K562 (cell line): ENCODE measurements around the gene MFSD8. TPM values are rescaled to one million over a fixed set of nuclear protein-coding genes. Genes with fewer than 3 reads are reported as not detected.
A peak's percentile ranks its signal among the peaks of the same experiment; 100 is the strongest.

ENCODE experiments used
- CREM ChIP-seq: IDR thresholded peaks from 2 replicates; pipeline ENCODE4 v1.6.1; 2014; ENCODE audit warnings: antibody characterized with exemption, low read depth
- E2F1 ChIP-seq: sonication (generic); formaldehyde crosslinking; IDR thresholded peaks from 2 replicates; pipeline ENCODE4 v1.8.1; 2023; ENCODE audit warnings: mild to moderate bottlenecking, missing genetic modification reagents, moderate library complexity
- EP300 ChIP-seq: IDR thresholded peaks from 2 replicates; pipeline ENCODE4 v1.6.1; 2012; ENCODE audit warnings: low read length, improper control_type of control experiment
- GATA2 ChIP-seq: sonication (generic); formaldehyde crosslinking; IDR thresholded peaks from 2 replicates; pipeline ENCODE4 v1.4.0; 2020; ENCODE audit warnings: mild to moderate bottlenecking, missing genetic modification reagents
- GATAD2B ChIP-seq: fragments of 450-650 bp; IDR thresholded peaks from 2 replicates; pipeline ENCODE4 v1.6.1; 2017; ENCODE audit warnings: mild to moderate bottlenecking, borderline replicate concordance
- MED1 ChIP-seq: sonication (generic); formaldehyde crosslinking; IDR thresholded peaks from 2 replicates; pipeline ENCODE4 v1.8.1; 2023; ENCODE audit warnings: missing genetic modification reagents, borderline replicate concordance
- NFRKB ChIP-seq: fragments of 450-650 bp; IDR thresholded peaks from 2 replicates; pipeline ENCODE4 v1.6.1; 2016; ENCODE audit warnings: low read depth
- NFYB ChIP-seq: IDR thresholded peaks from 2 replicates; pipeline ENCODE4 v1.6.1; 2011; ENCODE audit warnings: mild to moderate bottlenecking, moderate library complexity; ENCODE audit not compliant: insufficient read length; ENCODE audit errors: extremely low read depth
- NKRF ChIP-seq: fragments of 450-650 bp; IDR thresholded peaks from 2 replicates; pipeline ENCODE4 v1.6.1; 2016; ENCODE audit warnings: borderline replicate concordance
- NR2C2 ChIP-seq, 2 experiments: fragments of 200-800 bp in 1 of 2; sonication (Bioruptor generic) in 1 of 2; sonication (generic) in 1 of 2; formaldehyde crosslinking in 1 of 2; IDR thresholded peaks; 2 replicates each; pipeline versions ENCODE4 v1.6.1 to v1.8.0; 2016 to 2022; ENCODE audit warnings: mild to moderate bottlenecking in 1 of 2, missing compliant biosample characterization in 1 of 2, missing genetic modification characterization in 1 of 2, missing genetic modification reagents in 1 of 2
- PRPF4 ChIP-seq: fragments of 200-400 bp; formaldehyde crosslinking; IDR thresholded peaks from one replicate; pipeline ENCODE4 v1.6.1; 2017; ENCODE audit warnings: low read length, low read depth, mild to moderate bottlenecking; ENCODE audit not compliant: insufficient read depth, poor library complexity, severe bottlenecking
- SAFB ChIP-seq: fragments of 200-400 bp; formaldehyde crosslinking; IDR thresholded peaks from 2 replicates; pipeline ENCODE4 v1.6.1; 2017; ENCODE audit warnings: low read depth, low read length, borderline replicate concordance
- SAP30 ChIP-seq: fragments of 200-600 bp; sonication (generic); IDR thresholded peaks from 2 replicates; pipeline ENCODE4 v1.6.1; 2012; ENCODE audit warnings: borderline replicate concordance, low read depth, mild to moderate bottlenecking, moderate library complexity, low read length, control low read depth, inconsistent platforms; ENCODE audit not compliant: insufficient read depth, poor library complexity, severe bottlenecking
- SMAD4 ChIP-seq: fragments of 250-450 bp; sonication (Bioruptor Pico); conservative IDR thresholded peaks from 2 replicates; pipeline ENCODE4 v1.8.0; 2021; ENCODE audit warnings: inconsistent platforms, mild to moderate bottlenecking, moderate library complexity
- XRCC3 ChIP-seq: fragments of 450-650 bp; IDR thresholded peaks from 2 replicates; pipeline ENCODE4 v1.6.1; 2017; ENCODE audit warnings: mild to moderate bottlenecking, moderate library complexity
- ZHX1 ChIP-seq: fragments of 150-350 bp; conservative IDR thresholded peaks from 2 replicates; pipeline ENCODE4 v1.6.1; 2014; ENCODE audit warnings: low read length
- ZNF217 ChIP-seq: sonication (generic); formaldehyde crosslinking; IDR thresholded peaks from 2 replicates; pipeline ENCODE4 v1.8.0; 2022; ENCODE audit warnings: mild to moderate bottlenecking, missing genetic modification reagents
- ZNF316 ChIP-seq: fragments of 450-650 bp; IDR thresholded peaks from 2 replicates; pipeline ENCODE4 v1.6.1; 2016
- ZNF395 ChIP-seq: fragments of 200-800 bp; sonication (Bioruptor generic); IDR thresholded peaks from 2 replicates; pipeline ENCODE4 v1.6.1; 2017; ENCODE audit warnings: missing genetic modification characterization, missing compliant biosample characterization
- polyA plus RNA-seq, 8 experiments: library from polyadenylated mRNA; depleted of rRNA in 4 of 8; stranded (reverse) in 5 of 8; unstranded in 3 of 8; fragments of >200 nt; fragmentation: Nextera tagmentation in 2 of 8; fragmentation: Illumina TruSeq in 1 of 8; extraction: Ambion mirVana in 2 of 8; extraction: Trizol in 1 of 8; gene quantifications; 2 replicates each; pipeline versions ENCODE4 v1.2.1 to v1.2.3, GENCODE V29; 2011 to 2014; ENCODE audit warnings: inconsistent platforms in 1 of 8, missing spikeins in 1 of 8
- total RNA-seq, 7 experiments: library from RNA; depleted of rRNA in 6 of 7; stranded (reverse); fragments of >200 nt in 6 of 7; fragmentation: Illumina TruSeq in 2 of 7; extraction: Trizol in 2 of 7; gene quantifications; 2 replicates each; pipeline versions ENCODE4 v1.2.1 to v1.2.3, GENCODE V29; 2011 to 2021; ENCODE audit warnings: low replicate concordance in 1 of 7

Gene MFSD8
- total and polyA plus RNA-seq, 9 of the 15 experiments (the other 6 are each of a cell fraction or from before 2014, with no cell fraction given), result 7.0 to 27.2 (median 18.7) TPM

- TF ChIP-seq SAP30 (peak; percentile 99), SMAD4 (CRISPR knock-in tag) (no peak), MED1 (CRISPR knock-in tag) (no peak), GATA2 (CRISPR knock-in tag) (no peak), CREM (peak; percentile 93), ZHX1 (no peak), NFYB (peak; percentile 62), SAFB (no peak), E2F1 (CRISPR knock-in tag) (peak; percentile 88; the same call in 1 of the 2 replicates), NR2C2 (CRISPR knock-in tag; IDR thresholded peaks at IDR 0.05) (no peak), NR2C2 (tag; IDR thresholded peaks at IDR 0.05) (0 out of 2 replicates have a peak, but pooled peaks have one; percentile 1), NFRKB (peak; percentile 98), GATAD2B (no peak), NKRF (peak; percentile 91), XRCC3 (no peak), PRPF4 (no peak), ZNF395 (0 out of 2 replicates have a peak, but pooled peaks have one; percentile 9), EP300 (peak; percentile 16; the same call in 1 of the 2 replicates), ZNF316 (0 out of 2 replicates have a peak, but pooled peaks have one; percentile 19), ZNF217 (CRISPR knock-in tag) (no peak)
Observed at GRCh38 chr4:127880763-127881562, 84.0 kb downstream of the MFSD8 start, which contains the start of gene PLK4 (continued).
